ENCODE data around the gene ATOH8.

ATOH8 gene

DNA sequence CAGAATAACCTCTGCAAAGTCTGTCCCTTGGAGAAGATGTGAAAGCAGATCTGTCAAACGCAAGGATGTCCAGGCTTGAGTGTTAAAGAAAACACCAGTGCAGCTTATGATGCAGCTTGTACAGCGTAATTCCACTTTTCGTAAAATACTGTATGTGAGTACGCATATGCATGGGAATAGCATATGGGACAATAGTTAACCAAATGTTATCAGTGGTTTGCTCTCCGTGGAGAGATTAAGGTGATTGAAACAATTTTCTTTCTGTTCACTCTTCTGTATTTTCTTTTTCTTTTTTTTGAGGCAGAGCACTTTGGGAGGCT is 27.2 kb downstream of the ATOH8 start:
- no peaks in the 10 kb centered on the region for H3K36me3 Mint-ChIP-seq (ENCODE audit: low read depth)
- peaks cover 19% of the 10 kb centered on the region for H3K27me3 Mint-ChIP-seq
- peaks cover 21% of the 10 kb centered on the region for H3K4me1 Mint-ChIP-seq (ENCODE audit: low read depth)
- no peak overlapping the region for H3K27ac Mint-ChIP-seq
- intact Hi-C loops (cut with micrococcal nuclease): no loop called here
- H3K9me3 Mint-ChIP-seq: no peaks in the 10 kb centered on the region
- no peak overlapping the region for H3K4me3 Mint-ChIP-seq

DNA sequence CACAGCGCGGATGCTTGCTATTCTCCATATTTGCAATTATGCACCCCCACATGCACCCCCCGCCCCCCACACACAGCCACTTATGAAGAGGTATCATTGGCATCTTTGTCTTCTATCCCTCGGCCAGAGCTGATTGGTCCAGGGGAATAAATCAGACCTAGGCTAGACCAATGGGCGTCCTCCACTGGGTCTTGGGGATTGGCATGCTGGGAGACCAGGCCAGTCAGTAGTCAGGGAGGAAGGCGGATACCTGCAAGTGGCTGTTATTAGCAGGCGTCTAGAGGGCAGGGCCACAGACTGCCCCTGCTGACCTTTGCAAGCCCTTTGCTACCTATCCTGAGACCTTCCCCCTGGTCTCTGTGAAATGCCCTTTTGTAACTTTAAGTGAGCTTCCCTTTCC is 30.0 kb downstream of the ATOH8 start:
- no peak overlapping the region for H3K27ac Mint-ChIP-seq
- peaks cover 29% of the 10 kb centered on the region for H3K27me3 Mint-ChIP-seq
- H3K4me1 Mint-ChIP-seq (ENCODE audit: low read depth): peaks cover 21% of the 10 kb centered on the region
- H3K9me3 Mint-ChIP-seq: no peaks in the 10 kb centered on the region
- H3K36me3 Mint-ChIP-seq (ENCODE audit: low read depth): no peaks in the 10 kb centered on the region
- intact Hi-C loops (cut with micrococcal nuclease): no loop called here
- H3K4me3 Mint-ChIP-seq: no peak overlapping the region

- H3K4me1 Mint-ChIP-seq (ENCODE audit: low read depth): peaks cover 15% of the 10 kb centered on the region
- H3K36me3 Mint-ChIP-seq (ENCODE audit: low read depth): no peaks in the 10 kb centered on the region
- no peaks in the 10 kb centered on the region for H3K9me3 Mint-ChIP-seq
- intact Hi-C loops (cut with micrococcal nuclease): no loop called here
- peaks cover 30% of the 10 kb centered on the region for H3K27me3 Mint-ChIP-seq
- no peak overlapping the region for H3K27ac Mint-ChIP-seq
- H3K4me3 Mint-ChIP-seq: no peak overlapping the region
Observed at GRCh38 chr2:85784474-85784986, 30.7 kb downstream of the ATOH8 start.

GRCh38 chr2:85785027-85785822 is 31.4 kb downstream of the ATOH8 start:
- H3K4me1 Mint-ChIP-seq (ENCODE audit: low read depth): peaks cover 22% of the 10 kb centered on the region
- no peak overlapping the region for H3K4me3 Mint-ChIP-seq

DNA sequence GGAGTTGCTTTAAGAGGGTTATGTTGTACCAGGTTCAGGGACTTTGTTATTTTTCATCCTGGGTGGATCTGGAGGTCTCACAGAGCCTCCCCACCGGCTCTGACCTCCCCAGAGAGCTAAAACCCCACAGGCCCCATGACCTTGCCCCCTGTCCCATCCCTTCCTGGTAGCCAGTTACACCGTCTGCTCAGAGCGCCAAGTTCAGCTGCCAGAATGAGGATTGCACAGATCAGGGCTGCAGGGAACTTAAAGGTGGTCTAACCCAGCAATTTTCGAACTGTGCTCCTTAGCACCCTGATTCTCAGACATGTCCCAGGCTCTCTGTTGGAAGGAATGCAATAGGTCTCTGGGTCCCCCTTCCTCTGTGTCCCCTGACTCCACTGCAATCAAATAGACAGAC is 32.1 kb downstream of the ATOH8 start:
- Mint-ChIP-seq H3K4me1 (ENCODE audit: low read depth) (peaks cover 28% of the 10 kb centered on the region), H3K4me3 (no peak overlapping the region), H3K27me3 (peaks cover 31% of the 10 kb centered on the region), H3K27ac (no peak overlapping the region), H3K9me3 (no peaks in the 10 kb centered on the region), H3K36me3 (ENCODE audit: low read depth) (no peaks in the 10 kb centered on the region)
- intact Hi-C loops (cut with micrococcal nuclease): no loop called here

More at GRCh38 chr2:85785027-85785822, 31.4 kb downstream of the ATOH8 start:
- Mint-ChIP-seq H3K36me3 (ENCODE audit: low read depth) (no peaks in the 10 kb centered on the region), H3K9me3 (no peaks in the 10 kb centered on the region), H3K27ac (no peak overlapping the region), H3K27me3 (peaks cover 30% of the 10 kb centered on the region)
- intact Hi-C loops (cut with micrococcal nuclease): no loop called here

- Mint-ChIP-seq H3K4me3 (no peak overlapping the region), H3K27me3 (peaks cover 35% of the 10 kb centered on the region), H3K9me3 (no peaks in the 10 kb centered on the region), H3K27ac (no peak overlapping the region), H3K4me1 (ENCODE audit: low read depth) (peaks cover 32% of the 10 kb centered on the region), H3K36me3 (ENCODE audit: low read depth) (no peaks in the 10 kb centered on the region)
- intact Hi-C loops (cut with micrococcal nuclease): no loop called here
Observed at GRCh38 chr2:85786444-85786843, 32.7 kb downstream of the ATOH8 start.

DNA sequence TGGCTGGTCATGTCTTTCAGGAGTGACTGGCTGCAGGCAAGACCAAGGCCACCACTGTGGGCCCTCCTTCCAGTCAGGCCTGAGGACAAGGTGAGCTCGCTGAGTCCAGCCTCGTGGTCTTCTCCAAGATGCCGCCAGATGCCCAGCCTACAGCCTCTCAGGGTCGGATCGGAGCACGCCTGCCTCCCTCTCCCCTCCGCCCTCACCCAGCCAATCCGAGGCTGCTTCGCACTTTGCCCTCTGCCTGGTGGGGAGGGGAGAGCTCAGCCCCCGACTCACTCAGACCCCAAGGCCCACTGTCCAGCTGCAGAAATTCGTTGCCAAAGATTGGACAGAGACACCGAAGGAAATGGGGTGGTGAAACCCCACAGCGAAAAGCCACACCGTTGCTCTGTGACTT is 33.1 kb downstream of the ATOH8 start:
- peaks cover 39% of the 10 kb centered on the region for H3K27me3 Mint-ChIP-seq
- peaks cover 32% of the 10 kb centered on the region for H3K4me1 Mint-ChIP-seq (ENCODE audit: low read depth)
- H3K27ac Mint-ChIP-seq: no peak overlapping the region

GRCh38 chr2:85787282-85787980 is 33.6 kb downstream of the ATOH8 start:
- Mint-ChIP-seq H3K27me3 (peaks cover 41% of the 10 kb centered on the region), H3K4me3 (no peak overlapping the region), H3K36me3 (ENCODE audit: low read depth) (no peaks in the 10 kb centered on the region), H3K27ac (no peak overlapping the region), H3K4me1 (ENCODE audit: low read depth) (peaks cover 32% of the 10 kb centered on the region), H3K9me3 (no peaks in the 10 kb centered on the region)
- intact Hi-C loops (cut with micrococcal nuclease): no loop called here

More for the DNA sequence above, 33.1 kb downstream of the ATOH8 start:
- H3K4me3 Mint-ChIP-seq: no peak overlapping the region
- H3K9me3 Mint-ChIP-seq: no peaks in the 10 kb centered on the region
- intact Hi-C loops (cut with micrococcal nuclease): no loop called here
- no peaks in the 10 kb centered on the region for H3K36me3 Mint-ChIP-seq (ENCODE audit: low read depth)

DNA sequence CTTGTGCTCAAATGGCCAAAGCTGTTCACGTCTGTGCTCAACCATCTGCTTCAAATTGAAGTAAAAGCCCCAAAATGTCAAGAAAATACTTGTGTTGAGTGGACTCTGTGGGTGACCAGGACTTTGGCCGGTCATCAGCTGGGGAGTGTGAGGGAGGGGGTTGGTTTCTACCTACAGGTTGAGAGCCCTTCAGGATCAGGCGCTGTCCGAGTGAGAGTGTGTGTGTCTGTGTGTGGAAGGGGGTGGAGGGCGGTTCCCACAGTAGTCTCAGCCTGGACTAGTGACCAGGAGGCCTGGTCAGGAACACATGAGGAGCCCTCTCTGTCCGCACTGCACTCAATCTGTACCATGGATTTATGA is 34.2 kb downstream of the ATOH8 start:
- intact Hi-C loops (cut with micrococcal nuclease): no loop called here
- Mint-ChIP-seq H3K4me1 (ENCODE audit: low read depth) (peaks cover 32% of the 10 kb centered on the region), H3K9me3 (no peaks in the 10 kb centered on the region), H3K27ac (no peak overlapping the region), H3K4me3 (no peak overlapping the region), H3K27me3 (peaks cover 45% of the 10 kb centered on the region), H3K36me3 (ENCODE audit: low read depth) (no peaks in the 10 kb centered on the region)

DNA sequence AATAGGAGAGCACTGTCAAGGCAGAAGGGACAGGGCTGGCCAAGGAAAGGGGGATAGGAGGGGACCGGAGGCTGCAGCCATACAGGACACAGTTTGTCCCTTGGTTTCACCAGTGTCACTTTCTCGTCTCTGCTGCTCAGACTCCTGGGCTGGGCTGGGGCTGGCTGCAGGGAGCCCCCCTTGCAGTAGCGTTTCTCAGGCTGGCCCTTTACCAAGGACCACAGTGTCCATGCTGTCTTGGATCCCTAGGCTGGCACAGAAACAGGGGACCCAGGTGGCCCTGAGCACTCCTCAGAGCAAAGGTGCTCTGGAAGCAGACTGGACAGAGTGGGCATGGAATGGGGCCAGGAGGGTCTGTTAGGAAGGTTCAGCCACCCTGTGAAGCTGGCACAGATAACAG is 34.8 kb downstream of the ATOH8 start:
- Mint-ChIP-seq H3K9me3 (no peaks in the 10 kb centered on the region), H3K36me3 (ENCODE audit: low read depth) (no peaks in the 10 kb centered on the region), H3K27ac (no peak overlapping the region), H3K27me3 (peaks cover 45% of the 10 kb centered on the region), H3K4me3 (no peak overlapping the region), H3K4me1 (ENCODE audit: low read depth) (peaks cover 32% of the 10 kb centered on the region)
- intact Hi-C loops (cut with micrococcal nuclease): no loop called here

DNA sequence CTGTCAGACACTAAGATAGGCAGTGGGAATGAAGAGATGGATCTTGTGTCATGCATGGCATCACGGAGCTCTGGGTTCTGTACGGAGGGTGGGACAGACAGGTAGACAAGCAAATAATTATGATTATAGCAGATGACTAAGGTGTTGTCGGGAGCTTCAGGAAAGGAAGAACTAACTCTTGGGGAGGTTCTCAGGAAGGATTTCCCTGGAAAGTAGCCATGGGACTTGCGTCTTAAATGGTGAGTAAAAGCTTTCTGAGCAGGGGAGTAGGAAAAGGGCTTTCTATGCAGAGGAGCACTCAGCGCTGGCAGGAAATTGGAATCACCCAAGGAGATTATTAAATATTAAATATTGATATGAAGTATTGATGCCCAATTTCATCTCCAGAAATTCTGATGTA is 35.5 kb downstream of the ATOH8 start:
- peaks cover 45% of the 10 kb centered on the region for H3K27me3 Mint-ChIP-seq
- H3K4me1 Mint-ChIP-seq (ENCODE audit: low read depth): peaks cover 32% of the 10 kb centered on the region
- H3K9me3 Mint-ChIP-seq: no peaks in the 10 kb centered on the region
- no peak overlapping the region for H3K4me3 Mint-ChIP-seq
- H3K36me3 Mint-ChIP-seq (ENCODE audit: low read depth): no peaks in the 10 kb centered on the region
- H3K27ac Mint-ChIP-seq: no peak overlapping the region
- intact Hi-C loops (cut with micrococcal nuclease): no loop called here

GRCh38 chr2:85790032-85790431 is 36.2 kb downstream of the ATOH8 start:
- H3K36me3 Mint-ChIP-seq (ENCODE audit: low read depth): no peaks in the 10 kb centered on the region
- peaks cover 38% of the 10 kb centered on the region for H3K27me3 Mint-ChIP-seq
- no peak overlapping the region for H3K4me3 Mint-ChIP-seq
- intact Hi-C loops (cut with micrococcal nuclease): no loop called here
- no peak overlapping the region for H3K27ac Mint-ChIP-seq
- H3K4me1 Mint-ChIP-seq (ENCODE audit: low read depth): peaks cover 26% of the 10 kb centered on the region
- no peaks in the 10 kb centered on the region for H3K9me3 Mint-ChIP-seq

DNA sequence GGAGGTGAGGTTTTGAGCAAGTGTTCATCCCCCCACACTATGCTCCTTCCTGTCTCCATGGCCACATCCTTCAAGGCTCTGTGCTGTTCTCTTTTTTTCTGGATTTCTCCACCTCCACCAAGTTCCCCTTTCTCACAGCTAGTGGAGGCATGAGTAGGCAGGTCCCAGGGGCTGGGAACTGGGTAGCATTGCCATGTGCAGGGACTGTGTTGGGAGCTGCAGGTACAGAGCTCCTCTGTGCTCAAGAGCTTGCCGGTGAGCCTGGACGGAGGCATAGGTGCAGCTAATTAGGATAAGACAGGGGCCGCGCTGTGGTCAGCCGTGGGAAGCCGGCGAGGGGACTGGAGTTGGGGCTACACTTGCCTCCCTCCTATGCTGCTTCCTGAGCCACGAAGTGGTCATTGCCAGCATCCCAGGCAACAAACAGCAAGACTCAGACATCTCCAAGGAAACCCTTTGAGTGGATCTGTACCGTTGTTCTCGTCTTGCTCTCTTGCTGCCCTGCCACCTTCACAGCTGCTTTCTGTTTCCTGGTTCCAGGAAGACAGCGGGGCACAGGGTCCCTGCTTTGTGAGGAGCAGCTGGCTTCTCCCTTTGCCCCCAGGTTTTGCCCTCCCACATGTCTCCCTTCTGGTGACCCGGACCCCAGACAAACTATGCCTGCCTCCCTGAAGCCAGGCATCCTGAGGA is 36.9 kb downstream of the ATOH8 start:
- H3K27me3 Mint-ChIP-seq: peaks cover 32% of the 10 kb centered on the region
- H3K4me1 Mint-ChIP-seq (ENCODE audit: low read depth): peaks cover 20% of the 10 kb centered on the region
- no peaks in the 10 kb centered on the region for H3K9me3 Mint-ChIP-seq
- H3K4me3 Mint-ChIP-seq: no peak overlapping the region
- no peaks in the 10 kb centered on the region for H3K36me3 Mint-ChIP-seq (ENCODE audit: low read depth)
- intact Hi-C loops (cut with micrococcal nuclease): no loop called here
- no peak overlapping the region for H3K27ac Mint-ChIP-seq
